HG02870 (cell line): ENCODE results near the gene LRCOL1.

ENCODE experiments used
- ATAC-seq: cut with Tn5 transposase; IDR thresholded peaks from one replicate; pipeline ENCODE4 v1.9.1; 2021; ENCODE audit warnings: mild to moderate bottlenecking, moderate library complexity; ENCODE audit not compliant: unreplicated experiment

Gene LRCOL1

DNA sequence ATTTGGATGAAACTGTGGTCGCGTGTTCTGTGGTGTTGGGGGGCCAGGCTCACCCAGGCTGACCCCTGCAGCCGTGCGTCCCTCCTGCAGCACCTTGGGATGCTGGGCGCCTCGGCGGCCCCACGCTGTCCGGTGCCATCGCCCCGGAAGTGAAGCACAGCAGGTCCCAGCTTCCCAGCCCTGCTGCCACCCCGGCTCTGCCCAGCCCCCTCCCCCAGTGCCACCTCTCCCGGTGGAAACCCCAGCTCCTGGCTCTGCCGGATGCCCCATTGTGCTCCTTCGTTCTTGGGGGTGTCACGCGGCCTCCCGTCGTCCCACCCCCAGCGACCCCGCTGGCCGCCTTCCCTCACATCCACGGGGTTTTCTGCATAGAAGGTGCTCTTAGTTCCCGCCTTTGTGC is 25.2 kb downstream of the LRCOL1 start:
- ATAC-seq: no peak

DNA sequence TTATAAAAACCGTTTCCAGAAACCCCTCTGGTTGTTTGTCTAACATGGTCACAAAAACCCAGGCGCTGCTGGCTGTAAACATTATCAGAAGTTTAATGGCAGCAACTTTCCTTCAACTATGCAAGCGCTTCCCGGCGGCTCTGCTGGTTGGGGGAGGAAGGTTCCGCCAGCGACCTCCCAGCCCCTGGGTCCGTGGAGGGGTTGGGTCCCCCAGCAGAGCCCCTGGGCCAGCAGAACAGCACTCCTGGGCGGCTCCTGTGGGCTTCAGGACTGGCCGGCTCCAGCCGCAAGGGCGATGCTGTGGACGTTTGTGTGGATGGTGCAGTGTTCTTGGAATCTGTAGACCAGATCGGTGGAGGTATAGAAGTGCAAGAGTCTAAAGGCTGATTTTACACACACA is 26.0 kb downstream of the LRCOL1 start:
- ATAC-seq: no peak

DNA sequence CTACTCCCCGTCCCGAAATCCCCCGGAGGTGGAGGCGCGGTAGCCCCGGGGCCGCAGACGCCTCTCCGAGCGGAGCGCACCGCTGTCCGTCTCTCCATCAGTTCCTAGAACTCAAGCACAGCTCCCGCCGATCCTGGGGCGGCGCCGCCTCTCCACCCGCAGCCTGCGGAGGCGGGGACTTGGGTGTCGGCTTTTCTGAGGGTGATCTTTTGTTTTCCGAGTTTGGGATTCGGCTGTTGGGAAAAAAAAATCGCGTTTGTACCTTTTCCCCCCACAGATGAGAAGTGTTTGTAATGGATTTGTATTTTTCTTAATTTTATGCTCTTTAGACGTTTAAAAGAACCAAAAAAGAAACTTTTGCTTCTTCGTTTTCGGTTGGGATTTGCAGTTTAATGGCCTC is 26.6 kb downstream of the LRCOL1 start:
- no peak for ATAC-seq

DNA sequence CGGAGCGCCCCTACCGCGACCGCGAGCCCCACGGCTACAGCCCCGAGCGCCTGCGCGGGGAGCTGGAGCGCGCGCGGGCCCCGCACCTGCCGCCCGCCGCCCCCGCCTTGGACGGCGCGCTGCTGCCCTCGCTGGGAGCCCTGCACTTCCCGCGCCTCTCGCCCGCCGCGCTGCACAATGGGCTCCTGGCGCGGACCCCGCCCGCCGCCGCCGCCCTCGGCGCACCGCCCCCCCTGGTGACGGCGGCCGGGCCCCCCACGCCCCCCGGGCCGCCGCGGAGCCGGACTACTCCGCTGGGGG is 27.0 kb downstream of the LRCOL1 start:
- ATAC-seq: no peak

DNA sequence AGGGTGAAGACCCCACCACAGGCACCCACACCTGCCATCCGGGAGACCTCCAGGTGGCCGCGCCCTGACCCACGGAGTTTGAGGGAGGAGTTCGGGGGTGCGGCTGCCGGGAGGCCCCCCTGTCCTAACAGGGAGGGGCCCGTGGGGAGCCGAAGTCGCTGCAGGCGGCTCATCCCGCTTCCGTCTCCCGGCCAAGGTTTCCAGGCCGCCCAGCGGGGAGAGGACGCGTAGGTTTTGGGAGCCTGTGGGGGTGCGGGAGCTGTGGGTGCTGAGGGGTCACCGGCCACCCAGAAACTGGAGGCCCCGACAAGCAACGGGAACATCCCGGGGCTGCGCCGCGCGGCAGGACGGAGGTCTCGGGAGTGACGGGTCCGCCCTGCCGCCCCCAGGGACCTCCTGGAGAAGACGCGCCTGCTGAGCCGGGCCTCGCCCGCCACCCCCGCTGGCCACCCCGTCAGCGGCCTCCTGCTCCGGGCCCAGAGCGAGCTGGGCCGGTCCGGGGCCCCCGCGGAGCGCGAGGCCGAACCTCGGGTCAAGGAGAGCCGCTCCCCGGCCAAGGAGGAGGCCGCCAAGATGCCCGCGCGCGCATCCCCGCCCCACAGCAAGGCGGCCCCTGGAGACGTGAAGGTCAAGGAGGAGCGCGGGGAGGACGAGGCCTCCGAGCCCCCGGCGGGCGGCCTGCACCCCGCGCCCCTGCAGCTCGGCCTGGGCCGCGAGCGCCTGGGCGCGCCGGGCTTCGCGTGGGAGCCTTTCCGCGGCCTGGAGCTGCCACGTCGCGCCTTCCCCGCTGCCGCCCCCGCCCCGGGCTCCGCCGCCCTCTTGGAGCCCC is 27.6 kb downstream of the LRCOL1 start:
- ATAC-seq: no peak

DNA sequence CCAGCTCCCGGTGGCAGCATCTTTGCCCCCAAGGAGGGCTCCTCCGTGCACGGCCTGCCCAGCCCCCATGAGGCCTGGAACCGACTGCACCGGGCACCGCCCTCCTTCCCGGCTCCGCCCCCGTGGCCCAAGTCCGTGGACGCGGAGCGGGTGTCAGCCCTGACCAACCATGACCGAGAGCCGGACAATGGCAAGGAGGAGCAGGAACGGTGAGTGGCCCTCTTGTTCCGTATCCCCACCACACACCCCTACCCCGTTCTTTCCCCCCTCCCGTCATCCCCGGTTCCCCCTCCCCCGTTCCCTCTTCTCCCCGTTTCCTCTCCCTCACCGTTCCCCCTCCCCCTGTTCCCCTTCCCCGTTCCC is 28.3 kb downstream of the LRCOL1 start:
- no peak for ATAC-seq

DNA sequence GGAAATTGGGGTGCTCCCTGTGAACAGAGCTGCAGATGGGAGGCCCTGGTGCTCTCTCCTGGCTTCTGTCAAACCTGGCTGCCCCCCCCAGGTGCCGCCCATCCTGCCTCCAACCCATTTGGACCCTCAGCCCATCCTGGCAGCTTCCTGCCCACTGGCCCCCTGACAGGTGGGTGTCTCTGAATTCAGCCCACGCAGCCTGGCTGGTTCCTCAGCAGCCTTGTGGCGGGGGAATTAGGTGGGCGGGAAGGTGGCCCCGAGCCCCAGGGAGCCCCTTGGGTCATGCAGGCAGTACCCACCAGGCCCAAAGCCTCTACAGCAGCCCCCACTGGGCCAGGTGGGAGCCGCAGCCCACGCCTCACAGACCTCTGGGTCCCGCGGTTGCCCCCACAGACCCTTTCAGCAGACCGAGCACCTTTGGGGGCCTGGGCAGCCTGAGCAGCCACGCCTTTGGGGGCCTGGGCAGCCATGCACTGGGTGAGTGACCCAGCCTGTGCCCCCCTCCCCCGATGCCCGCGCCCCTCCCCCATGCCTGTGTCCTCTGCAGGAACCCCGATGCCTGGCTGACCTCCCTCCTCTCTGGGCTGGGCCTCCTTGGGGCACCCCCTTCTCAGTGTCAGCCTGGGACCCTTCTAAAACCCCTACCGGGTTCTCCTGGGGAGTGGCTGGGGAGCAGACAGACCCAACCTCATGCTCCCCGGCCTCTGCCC is 28.9 kb downstream of the LRCOL1 start:
- no peak for ATAC-seq

DNA sequence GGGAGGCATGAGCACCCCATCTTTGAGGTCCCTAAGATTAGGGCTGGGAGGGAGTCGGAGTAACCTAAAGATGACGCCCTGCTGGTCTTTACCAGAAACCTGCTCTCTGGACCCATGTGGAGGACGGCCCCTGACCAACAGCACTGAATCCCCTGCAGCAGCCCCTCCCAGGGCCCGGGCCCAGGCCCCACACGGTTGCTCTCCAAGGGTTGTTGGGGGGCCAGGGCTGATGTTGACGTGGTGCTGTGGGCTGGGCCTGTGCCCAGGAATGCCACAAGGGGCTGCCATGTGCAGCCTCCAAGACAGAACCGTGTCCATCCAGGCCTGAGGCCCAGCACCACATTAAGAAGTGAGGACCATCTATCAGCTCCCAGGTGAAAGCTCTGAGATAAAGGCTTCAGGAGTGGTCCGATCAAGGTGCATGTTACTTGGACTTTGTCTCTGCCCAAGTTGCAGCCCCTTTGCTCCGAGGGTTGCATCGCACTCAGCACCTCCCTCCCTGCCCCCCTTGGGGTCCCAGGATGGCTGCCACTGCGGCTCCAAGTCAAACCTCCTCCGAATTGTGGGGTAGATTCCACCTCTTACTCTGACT is 29.6 kb downstream of the LRCOL1 start:
- ATAC-seq: no peak

DNA sequence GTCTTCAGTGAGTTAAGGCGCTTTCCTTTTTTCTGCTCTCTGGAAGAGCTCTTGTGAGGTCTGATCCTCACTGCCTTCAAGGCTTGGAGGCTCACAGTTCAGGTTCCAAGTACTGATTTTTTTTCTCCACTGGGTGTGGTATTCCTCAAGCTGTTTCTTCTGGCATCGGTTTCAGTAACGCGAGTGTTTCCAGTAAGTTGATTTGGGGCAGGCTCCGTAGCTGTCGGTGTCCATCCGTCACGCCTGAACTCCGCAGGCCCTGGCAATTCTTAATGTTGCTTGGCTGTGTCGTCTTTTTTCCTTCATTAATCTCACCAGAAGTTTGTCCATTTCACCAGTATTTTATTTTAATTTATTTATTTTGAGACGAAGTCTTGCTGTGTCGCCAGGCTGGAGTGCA is 30.6 kb downstream of the LRCOL1 start:
- ATAC-seq: no peak

DNA sequence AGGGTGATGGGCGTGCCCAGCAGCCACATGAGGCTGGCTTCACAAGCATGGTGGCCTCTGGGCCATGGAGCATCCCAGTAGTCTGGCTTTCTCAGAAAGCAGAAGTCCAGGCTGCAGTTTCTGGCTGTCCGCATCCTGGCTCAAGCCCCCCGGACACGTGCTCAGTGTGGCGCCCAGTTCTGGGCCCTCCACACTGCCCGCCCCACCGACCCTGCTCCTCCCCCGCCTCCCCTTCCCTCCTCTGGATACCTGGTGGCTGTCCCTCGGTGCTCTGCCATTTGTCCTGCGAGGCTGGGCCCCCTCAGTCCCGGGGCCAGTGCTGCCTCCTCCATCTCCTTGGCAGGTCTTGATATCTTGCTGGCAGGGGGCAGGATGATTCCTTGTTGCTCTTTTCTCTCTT is 31.6 kb downstream of the LRCOL1 start:
- no peak for ATAC-seq

DNA sequence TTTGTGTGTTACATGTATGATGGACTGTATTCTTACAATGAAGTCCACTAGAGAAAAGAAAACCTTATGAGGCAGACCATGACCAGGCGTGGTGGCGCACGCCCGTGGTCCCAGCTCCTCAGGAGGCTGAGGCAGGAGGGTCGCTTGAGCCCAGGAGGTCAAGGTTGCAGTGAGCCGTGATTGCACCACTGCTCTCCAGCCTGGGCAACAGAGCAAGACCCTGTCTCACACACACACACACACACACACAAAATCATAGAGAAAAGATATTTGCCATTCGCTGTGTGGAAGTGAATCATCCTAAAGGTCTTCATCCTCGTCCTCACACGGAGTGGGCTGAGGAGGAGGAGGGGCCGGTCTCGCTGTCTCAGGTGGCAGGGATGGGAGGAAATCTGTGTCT is 32.3 kb downstream of the LRCOL1 start:
- ATAC-seq: no peak

DNA sequence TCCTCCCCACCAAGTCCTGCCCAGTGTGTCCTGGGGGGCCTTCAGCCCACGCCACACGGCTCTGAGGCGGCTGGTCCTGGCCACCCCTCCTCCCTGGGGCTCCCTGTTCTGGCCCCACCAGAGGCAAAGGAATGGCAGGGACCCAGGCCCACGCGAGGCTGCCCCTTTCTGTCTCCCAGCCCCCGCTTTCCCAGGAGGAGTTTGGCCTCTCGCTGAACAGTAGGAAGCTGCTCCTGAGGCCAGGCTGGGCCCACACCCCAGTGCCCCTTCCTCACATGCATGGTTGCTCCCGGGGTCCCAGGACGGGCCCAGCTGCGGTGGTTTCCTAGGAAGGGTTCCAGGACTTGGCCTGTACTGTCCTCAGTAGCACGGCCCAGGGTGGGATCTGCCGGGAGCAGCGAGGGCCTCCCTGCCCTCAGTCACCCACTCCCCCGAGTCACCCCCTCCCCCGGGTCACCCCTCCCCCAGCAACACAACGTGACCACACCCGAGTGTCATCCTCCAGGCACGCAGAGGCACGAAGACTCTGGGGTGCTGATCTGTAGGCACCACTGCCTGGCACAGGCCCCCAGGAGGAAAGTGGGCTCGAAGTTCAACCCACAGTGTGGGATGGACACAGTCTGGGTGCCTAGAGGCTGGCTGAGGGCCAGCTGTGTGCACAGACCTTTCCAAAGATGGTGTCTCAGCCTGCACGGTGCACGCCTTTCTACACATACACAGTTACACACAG is 33.0 kb downstream of the LRCOL1 start:
- no peak for ATAC-seq

DNA sequence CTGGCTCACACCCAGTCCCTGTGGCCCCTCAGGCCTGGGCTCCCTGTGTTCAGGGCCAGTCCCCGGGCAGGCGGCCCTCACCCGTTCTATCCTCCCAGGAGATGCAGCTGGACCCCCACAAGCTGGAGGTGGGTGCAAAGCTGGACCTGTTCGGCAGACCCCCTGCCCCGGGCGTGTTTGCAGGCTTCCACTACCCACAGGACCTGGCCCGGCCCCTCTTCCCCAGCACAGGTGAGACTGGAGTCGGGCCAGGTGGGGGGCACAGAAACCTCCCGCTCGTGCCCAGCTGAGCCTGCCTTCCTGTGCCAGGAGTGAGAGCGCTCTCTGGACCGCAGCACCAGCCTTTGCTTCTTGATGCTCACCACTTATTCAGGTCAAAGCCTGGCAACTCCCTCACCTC is 33.7 kb downstream of the LRCOL1 start:
- ATAC-seq: no peak

DNA sequence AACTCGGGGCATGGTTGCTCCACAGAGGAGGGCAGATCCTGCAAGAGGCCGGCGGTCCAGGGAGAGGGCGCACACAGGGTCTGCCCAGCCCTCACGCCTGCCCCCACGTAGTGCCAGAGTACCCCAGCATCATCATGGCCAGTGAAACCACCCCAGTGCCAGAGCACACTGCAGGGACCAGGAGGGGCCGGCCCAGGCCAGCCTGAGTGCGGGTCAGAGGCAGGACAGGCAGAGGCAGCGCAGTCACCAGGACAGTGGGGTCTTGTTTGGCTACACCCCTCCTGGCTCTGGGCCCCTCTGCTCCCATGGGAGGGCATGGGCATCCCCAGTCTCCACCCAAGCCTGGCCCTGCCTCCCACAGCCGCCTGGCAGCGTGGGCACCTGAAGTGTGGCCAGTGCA is 34.7 kb downstream of the LRCOL1 start:
- ATAC-seq: no peak

DNA sequence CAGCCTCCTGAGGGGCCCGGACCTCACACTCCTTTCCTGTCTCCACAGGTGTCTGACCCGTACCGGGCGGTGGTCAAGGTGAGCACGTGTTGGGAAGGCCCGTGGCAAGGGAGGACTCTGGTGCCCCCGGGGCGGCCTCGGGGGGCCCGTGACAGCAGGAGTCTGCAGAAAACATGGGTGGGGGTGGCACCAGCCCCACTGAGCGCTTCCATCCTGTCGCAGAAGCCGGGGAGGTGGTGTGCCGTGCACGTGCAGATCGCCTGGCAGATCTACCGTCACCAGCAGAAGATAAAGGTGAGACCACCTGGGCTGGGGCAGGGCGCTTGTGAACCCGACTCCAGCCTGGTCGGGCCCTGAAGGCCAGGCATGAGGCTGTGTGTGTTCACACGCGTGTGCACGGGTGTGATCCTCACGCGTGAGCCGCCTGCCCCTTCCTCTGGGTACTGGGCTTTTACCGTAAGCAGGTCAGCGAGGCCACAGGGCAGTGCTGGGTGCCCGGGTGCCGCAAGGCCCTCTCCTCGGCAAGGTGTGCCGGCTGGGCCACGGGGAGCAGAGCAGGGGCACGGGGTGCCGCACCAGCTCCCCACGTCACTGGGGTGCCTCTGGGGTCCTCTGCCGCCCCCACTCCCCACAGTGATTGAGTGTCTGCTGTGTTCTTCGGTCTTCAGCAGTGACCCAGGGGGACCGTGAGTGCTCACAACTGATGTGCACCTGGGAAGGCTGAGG is 35.9 kb downstream of the LRCOL1 start:
- ATAC-seq: no peak

DNA sequence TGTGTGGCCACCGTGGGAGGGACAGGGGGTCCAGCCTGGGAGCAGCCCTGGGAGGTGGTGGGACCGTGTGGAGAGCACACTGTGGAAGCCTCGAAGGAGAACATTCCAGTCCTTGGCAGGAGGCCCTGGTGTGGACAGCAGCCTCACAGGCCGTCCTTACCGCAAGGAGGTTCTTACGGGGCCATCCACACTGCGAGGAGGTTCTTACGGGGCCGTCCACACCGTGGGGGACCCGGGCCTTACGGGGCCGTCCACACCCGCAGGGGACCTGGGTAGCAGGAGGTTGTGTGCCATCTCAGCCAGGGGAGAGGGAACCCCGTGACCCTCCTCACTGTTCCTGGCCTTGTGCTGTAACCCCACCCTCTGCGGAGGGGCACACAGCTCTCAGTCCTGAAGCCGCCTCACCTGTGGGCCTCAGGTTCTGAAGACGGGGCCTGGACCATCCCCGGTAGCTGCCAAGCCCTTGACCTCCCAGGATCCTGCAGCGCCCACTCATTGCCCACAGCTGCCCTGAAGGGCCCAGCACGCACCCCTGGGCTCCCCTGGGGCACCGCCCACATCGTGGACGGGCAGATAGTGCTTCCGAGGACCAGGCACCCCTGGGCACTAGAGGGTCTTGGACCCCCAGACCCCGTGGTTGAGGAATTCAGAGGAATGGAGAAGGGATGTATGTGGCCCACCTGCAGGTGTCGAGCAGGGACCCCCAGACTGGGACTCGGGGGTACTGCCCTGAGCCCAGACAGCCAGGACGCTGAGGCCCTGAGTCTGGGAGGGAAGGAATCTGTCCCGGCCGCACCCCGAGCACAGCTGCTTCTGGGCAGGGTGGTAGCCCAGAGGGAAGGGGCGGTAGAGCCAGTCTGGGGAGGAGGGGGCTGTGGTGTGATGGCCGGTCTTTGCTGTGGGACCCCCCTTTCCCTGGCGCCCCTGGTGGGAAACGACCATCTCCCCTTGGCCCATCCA is 37.3 kb downstream of the LRCOL1 start:
- ATAC-seq: no peak

DNA sequence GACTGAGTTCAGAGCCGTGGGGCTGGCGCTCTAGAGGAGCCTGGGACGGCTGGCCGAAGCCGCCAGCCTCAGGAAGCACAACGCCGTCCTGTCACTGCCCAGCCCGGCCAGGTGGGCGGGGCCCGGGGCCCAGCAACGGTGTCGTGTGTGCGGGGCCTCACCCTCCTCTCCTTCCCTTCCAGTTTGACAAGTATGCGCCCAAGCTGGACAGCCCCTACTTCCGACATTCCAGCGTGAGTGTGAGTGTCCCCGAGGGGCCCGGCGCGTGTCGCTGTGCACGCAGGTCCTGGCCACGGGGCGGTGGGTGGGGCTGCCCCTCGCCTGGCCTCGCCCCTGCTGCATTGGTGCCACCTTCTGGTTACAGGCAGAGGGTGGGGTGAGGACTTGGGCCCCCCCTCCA is 38.3 kb downstream of the LRCOL1 start:
- no peak for ATAC-seq

DNA sequence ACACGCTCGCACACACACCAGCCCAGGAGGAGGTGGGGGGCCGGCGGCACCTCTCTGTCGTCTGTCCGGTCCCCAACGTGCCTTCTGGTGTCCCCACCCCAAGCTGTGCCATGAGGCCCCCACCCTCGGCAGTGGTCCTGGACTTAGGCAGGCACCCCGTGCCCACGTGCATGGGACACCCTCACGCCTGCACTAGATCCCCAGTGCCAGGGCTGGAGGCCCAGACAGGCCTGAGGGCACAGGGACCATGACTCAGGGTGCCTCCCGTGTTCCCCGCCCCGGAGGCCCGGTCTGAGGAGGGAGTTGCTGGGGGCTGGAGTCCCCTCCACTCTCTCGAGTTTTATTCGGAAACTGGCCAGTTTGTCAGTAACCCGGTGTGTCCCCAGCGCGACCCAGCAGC is 38.8 kb downstream of the LRCOL1 start:
- ATAC-seq: no peak

DNA sequence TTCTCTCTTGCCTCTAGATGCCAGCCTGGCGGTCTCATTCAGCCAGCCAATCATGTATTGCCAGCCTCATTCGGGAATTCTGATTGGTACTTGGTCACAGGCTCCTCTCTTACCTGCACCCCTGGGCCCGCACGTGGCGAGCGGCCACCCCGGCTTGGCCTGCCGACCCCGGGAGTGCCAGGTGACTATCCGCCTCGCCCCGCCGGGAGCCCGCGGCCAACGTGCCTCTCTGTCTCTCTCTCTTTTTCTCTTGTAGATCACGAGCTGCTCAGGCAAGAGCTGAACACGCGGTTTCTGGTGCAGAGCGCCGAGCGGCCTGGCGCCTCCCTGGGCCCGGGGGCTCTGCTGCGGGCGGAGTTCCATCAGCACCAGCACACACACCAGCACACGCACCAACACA is 39.3 kb downstream of the LRCOL1 start:
- no peak for ATAC-seq

DNA sequence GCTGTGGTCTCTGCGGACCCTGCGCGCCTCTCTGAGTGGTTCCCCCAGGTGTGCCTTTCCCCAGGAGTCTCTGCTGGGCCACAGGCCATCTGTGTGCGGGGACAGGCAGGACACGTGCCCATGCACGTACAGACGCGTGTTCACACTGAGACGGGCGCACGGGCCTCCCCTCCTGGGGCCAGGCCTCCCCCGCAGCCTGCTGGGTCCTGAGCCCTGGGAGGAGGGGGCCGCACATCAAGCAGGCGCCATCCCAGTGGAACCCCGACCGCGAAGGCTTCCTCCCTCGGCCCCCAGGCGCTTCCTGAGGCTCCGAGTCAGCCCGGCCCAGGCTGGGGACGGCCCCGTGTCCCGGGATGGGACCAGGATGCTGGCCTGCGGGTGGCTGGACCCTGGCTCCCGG is 39.7 kb downstream of the LRCOL1 start:
- no peak for ATAC-seq
